HL-60 (cell line): ENCODE measurements around the gene IFIT5.

ENCODE experiments used
- DNase-seq, 2 experiments: peaks; one replicate each; pipeline ENCODE4 v3.0.0-alpha.2; 2010 to 2020; ENCODE audit warnings: low read depth in 1 of 2, low spot score in 1 of 2
- H3K27ac ChIP-seq: fragments of 250-450 bp; sonication (Bioruptor Pico); replicated peaks from 2 replicates; pipeline ENCODE4 v1.5.1; 2020; ENCODE audit warnings: mild to moderate bottlenecking, moderate library complexity
- H3K27me3 ChIP-seq: fragments of 250-450 bp; sonication (Bioruptor Pico); 2 replicates; pipeline ENCODE4 v1.5.1; 2021; ENCODE audit warnings: mild to moderate bottlenecking, moderate library complexity; ENCODE audit not compliant: insufficient read depth, poor library complexity, severe bottlenecking
- H3K4me3 ChIP-seq: replicated peaks from 2 replicates; pipeline ENCODE4 v1.5.1; 2011; ENCODE audit warnings: mild to moderate bottlenecking, control low read depth, low read length; ENCODE audit not compliant: insufficient read depth
- GABPA ChIP-seq: IDR thresholded peaks from 2 replicates; pipeline ENCODE4 v1.6.1; 2012; ENCODE audit warnings: low read depth
- POLR2AphosphoS5 ChIP-seq: IDR thresholded peaks from 2 replicates; pipeline ENCODE4 v1.6.1; 2012; ENCODE audit warnings: low read depth
- SPI1 ChIP-seq: IDR thresholded peaks from 2 replicates; pipeline ENCODE4 v1.6.1; 2012; ENCODE audit warnings: low read depth, mild to moderate bottlenecking, borderline replicate concordance
- TF ChIP-seq, protein P1 (sequence below): IDR thresholded peaks from 2 replicates; pipeline ENCODE4 v1.6.1; 2012; ENCODE audit warnings: low read depth; ENCODE audit not compliant: insufficient replicate concordance
- TF ChIP-seq, protein P2 (sequence below): IDR thresholded peaks from one replicate; pipeline ENCODE4 v1.5.1; 2011; ENCODE audit warnings: low read length, control low read depth, inconsistent platforms; ENCODE audit not compliant: insufficient read depth

The IFIT5 gene

DNA sequence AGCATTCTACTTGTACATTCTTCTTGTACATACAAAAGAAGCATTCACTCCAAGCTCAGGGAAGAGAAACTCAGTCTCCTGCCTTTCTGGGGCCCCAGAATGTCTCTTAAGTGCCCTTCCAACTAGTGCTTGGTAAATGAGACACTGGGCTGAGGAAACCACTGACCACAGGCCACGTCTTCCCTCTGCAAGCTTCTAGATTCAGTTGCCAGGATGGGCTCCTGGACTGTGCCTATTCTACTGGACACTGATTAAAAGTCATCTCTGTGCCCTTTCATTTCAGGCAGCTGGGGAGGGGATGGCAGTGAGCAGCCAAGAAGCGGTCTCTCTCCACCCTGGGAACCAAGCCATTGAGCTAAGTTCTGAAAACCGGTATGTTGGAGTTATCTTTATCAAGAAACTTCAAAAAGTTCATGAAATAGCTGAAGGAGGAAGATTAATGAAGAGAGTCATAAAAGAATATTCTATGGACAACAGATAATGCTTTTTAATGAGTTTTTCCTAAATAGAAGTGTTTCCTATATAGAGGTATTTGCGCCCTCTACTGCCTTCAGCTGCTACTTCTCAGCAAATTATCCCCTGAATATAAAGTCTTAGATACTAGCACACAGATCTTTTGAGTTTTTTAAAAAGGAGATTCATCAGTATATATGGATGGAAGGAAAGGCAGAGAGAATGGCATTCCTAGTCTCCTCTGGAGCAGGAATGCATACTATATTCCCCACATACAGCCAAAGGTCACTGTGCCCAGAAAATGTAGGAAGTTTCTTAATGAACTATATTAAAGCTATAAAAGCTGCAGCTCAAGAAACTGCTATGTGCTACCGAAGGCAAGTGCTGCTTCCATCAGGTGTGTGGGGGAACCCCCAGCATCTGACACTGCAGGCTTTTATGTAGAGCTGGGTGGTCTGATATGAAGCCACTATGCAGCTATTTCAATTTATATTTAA lies 44.9 kb upstream of the IFIT5 start:
- TF ChIP-seq, protein P1, sequence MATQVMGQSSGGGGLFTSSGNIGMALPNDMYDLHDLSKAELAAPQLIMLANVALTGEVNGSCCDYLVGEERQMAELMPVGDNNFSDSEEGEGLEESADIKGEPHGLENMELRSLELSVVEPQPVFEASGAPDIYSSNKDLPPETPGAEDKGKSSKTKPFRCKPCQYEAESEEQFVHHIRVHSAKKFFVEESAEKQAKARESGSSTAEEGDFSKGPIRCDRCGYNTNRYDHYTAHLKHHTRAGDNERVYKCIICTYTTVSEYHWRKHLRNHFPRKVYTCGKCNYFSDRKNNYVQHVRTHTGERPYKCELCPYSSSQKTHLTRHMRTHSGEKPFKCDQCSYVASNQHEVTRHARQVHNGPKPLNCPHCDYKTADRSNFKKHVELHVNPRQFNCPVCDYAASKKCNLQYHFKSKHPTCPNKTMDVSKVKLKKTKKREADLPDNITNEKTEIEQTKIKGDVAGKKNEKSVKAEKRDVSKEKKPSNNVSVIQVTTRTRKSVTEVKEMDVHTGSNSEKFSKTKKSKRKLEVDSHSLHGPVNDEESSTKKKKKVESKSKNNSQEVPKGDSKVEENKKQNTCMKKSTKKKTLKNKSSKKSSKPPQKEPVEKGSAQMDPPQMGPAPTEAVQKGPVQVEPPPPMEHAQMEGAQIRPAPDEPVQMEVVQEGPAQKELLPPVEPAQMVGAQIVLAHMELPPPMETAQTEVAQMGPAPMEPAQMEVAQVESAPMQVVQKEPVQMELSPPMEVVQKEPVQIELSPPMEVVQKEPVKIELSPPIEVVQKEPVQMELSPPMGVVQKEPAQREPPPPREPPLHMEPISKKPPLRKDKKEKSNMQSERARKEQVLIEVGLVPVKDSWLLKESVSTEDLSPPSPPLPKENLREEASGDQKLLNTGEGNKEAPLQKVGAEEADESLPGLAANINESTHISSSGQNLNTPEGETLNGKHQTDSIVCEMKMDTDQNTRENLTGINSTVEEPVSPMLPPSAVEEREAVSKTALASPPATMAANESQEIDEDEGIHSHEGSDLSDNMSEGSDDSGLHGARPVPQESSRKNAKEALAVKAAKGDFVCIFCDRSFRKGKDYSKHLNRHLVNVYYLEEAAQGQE = no peak
- TF ChIP-seq, protein P2, sequence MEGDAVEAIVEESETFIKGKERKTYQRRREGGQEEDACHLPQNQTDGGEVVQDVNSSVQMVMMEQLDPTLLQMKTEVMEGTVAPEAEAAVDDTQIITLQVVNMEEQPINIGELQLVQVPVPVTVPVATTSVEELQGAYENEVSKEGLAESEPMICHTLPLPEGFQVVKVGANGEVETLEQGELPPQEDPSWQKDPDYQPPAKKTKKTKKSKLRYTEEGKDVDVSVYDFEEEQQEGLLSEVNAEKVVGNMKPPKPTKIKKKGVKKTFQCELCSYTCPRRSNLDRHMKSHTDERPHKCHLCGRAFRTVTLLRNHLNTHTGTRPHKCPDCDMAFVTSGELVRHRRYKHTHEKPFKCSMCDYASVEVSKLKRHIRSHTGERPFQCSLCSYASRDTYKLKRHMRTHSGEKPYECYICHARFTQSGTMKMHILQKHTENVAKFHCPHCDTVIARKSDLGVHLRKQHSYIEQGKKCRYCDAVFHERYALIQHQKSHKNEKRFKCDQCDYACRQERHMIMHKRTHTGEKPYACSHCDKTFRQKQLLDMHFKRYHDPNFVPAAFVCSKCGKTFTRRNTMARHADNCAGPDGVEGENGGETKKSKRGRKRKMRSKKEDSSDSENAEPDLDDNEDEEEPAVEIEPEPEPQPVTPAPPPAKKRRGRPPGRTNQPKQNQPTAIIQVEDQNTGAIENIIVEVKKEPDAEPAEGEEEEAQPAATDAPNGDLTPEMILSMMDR = peak; percentile 39
- no peak for TF ChIP-seq SPI1
- no peak for TF ChIP-seq POLR2AphosphoS5
- H3K4me3 ChIP-seq = no peak overlapping the region
- no peak overlapping the region for H3K27ac ChIP-seq
- DNase-seq = no peak
- H3K27me3 ChIP-seq = peaks cover 2% of the 10 kb centered on the region

DNA sequence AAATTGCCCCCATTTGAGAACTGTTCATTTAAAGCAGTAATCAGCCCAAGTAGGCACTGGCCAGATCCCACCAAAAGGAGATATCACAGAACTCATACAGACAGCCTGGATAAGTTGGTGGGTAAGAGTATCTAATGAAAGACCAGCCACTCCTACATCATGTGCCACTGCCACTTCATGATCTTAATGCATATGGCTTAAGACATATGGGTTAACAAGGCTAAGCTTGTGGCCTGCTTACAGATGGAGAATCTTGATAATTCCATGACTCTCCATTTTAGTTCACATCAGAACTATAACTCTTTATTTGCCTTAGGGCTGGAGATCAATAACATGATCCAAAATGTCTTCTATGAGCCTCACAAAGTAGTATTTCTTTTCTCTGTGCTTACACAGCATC lies 43.3 kb upstream of the IFIT5 start:
- Histone ChIP-seq H3K4me3 (no peak overlapping the region), H3K27ac (no peak overlapping the region), H3K27me3 (peaks cover 2% of the 10 kb centered on the region)
- TF ChIP-seq SPI1 (no peak), POLR2AphosphoS5 (no peak), GABPA (no peak)
- TF ChIP-seq, protein P2 = no peak
- TF ChIP-seq, protein P1 = no peak
- no peak for DNase-seq

DNA sequence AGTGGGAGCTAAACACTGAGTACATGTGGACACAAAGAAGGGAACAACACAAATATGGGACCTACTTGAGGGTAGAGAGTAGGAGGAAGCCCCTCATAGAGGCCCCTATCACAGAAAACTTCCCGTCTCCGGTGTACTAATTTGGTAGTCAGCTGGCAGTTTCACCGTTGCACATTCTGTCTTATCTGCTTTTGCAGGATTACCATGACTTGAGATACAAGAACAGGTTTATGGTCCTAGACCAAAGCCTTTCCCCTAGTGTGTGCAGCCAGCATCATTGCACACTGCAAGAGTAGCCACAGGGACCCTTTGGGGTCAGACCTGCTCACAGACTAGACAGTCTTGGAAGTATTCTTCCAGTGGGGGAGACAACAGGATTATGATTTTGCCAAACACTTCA lies 42.4 kb upstream of the IFIT5 start:
- TF ChIP-seq SPI1 (no peak), GABPA (no peak)
- Histone ChIP-seq H3K27me3 (peaks cover 2% of the 10 kb centered on the region), H3K27ac (no peak overlapping the region), H3K4me3 (no peak overlapping the region)
- no peak for DNase-seq

DNA sequence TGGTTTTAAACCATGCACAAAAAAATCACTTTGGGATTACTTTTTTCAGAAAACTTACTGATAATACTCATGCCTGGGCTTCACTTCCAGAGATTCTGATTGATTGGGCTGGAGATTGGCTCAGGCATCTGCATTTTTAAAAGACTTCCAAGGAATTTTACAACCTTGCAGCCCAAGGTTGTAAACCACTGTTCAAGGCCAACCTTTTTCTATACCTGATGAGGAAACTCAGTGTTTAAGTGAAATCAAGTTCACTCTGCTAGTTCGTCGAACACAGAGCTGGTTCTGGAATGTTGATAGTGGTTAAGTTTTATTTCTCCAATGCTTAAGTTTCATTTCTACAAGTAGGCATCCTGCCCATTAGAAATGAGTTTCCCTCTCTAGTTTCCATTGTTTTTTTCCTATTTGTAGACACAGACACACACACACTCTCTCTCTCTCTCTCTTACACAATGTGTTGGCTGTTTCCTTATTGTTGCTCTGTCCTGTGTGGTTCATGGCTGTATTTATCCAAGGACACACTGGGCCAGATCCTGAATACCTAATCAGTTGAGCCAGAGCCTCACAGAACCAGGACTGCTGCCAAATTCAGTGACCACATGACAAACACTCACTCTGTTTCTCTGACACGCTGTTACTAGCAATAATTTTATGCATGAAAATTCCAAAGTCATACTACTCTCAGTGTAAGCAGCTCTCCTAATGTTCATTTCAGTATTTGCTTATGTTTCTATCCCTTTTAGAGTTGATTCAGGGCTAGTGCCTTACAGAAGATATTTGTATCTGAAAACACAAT lies 40.3 kb upstream of the IFIT5 start:
- TF ChIP-seq GABPA = no peak
- no peak for TF ChIP-seq SPI1
- TF ChIP-seq, protein P1 = no peak
- TF ChIP-seq, protein P2 = no peak
- TF ChIP-seq POLR2AphosphoS5 = no peak
- Histone ChIP-seq H3K27me3 (peaks cover 2% of the 10 kb centered on the region), H3K27ac (no peak overlapping the region), H3K4me3 (no peak overlapping the region)
- no peak for DNase-seq
